Inflammatory macrophage (primary cell): ENCODE results near the gene ZNF397.
"Not testable (repeated sequence)": the region's sequence is repeated elsewhere in the genome, so short reads cannot be mapped to it uniquely, and the experiment has no call there.

ENCODE experiments used
- DNase-seq, 2 donors: peaks; one replicate each; pipeline ENCODE4 v3.0.0-alpha.2; 2020 to 2022
- total RNA-seq, 18 experiments: gene quantifications; one replicate each; lab custom pipeline; 2026; ENCODE audit warnings: mixed read lengths in 6 of 18, inconsistent platforms in 2 of 18; lab: John Stamatoyannopoulos, UW

The ZNF397 gene
- 5.6 to 24.6 (median 12.6) reads per million in 18 experiments for total RNA-seq

GRCh38 chr18:35240664-35241447, at the start of gene ZNF397:
Gene ZNF397, plus strand, starts transcription at chr18:35241034. Its CDS starts 1,437 bp downstream, at chr18:35242471.
- DNase-seq: peak; percentile 98

GRCh38 chr18:35191698-35192025, 49.2 kb upstream of the ZNF397 start:
- no peak for DNase-seq

DNA sequence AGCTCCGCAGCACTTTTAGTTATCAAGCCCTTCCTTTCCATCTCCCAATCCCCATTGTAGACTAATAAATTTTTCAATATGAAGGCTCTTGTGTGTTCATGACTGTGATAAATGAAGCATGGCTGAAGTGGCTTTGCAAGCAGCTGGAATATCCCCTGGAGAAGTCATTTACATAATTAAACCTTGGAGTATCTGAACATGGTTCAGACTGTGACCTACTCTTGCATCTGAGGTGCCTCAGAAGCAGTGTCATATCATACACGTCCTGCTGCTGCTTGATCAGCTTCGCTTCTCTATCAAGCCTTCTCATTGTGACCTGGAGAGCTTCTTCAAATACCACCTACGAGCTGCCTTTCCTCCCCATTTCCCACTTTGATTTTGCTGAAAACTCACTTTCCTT, 48.4 kb upstream of the ZNF397 start:
- no peak for DNase-seq

DNA sequence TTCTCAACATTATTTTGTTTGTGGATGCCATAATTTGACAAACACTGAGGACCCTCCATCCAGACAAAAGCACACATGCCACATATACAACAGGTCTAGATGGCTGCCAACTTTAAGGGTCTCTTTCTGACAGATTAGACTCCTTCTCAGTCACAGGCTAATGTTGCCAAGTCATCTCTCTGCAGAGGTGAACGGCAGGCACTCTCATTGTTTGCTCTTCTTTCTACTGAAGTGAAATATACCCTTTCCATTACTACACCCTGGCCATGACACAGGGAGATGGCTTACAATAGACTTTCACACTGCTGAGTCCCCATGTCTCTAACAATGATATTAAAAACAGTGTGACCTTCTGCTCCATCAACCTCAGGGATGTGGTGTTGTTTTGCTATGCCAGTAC, 47.5 kb upstream of the ZNF397 start:
- DNase-seq: no peak

GRCh38 chr18:35197296-35197695, 43.5 kb upstream of the ZNF397 start:
- no peak for DNase-seq

DNA sequence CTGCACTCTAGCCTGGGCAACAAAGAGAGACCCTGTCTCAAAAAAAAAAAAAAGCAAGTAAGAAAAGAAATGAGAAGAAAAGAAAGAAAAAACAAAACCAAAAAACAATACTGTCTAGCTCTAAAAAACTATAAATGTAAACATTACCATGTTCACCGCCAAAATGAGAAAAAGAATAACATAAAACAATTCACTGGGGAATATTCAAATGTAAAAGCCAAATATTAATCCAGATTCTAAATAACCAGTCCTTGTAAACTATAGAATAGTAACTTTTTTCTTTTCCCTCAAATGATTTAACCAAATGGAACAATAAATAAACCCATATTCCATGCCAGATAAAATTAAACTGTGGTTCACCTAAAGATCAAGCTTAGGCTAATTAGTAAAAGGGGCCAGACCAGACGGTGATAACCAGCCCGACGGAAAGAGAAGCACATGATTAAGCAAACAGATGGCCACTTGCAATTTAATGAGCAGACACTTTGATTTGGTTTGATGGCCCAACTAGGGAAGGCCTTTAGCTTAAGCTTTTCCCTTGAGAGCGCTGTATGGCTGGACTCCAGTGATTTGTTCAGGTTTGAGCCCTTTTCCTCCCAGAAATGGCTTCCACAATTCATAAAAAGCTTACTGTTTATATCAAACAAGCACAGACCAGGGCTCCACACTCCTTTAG, 39.4 kb upstream of the ZNF397 start:
- no peak for DNase-seq

- DNase-seq: no peak
These were observed 37.8 kb upstream of the ZNF397 start for GRCh38 chr18:35203067-35203466.

DNA sequence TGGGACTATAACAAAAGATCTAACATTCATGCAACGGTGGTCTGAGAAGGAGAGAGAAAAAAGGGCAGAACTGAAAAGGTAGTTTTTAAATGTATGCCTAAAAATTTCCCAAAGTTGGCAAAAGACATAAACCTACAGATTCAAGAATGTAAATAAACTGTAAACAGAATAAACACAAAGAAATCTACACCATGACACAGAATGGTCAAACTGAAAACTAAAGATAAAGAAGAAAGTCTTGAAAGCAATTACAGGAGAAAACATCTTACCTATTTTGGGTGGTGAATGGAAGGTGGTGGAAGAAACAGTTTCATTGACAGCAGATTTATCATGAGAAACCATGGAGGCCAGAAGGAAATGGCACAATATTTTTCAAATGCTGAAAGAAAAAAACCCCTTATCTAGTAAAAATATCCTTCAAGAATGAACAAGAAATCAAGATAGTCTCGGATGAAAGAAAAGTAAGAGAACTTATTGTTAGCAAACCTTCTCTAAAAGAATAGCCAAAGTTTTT, 35.6 kb upstream of the ZNF397 start:
- no peak for DNase-seq

GRCh38 chr18:35205746-35206458, 34.9 kb upstream of the ZNF397 start:
- DNase-seq: not testable (repeated sequence)

- DNase-seq: no peak
These were observed 25.8 kb upstream of the ZNF397 start for GRCh38 chr18:35215026-35215425.

- DNase-seq: not testable (repeated sequence)
These were observed 24.2 kb upstream of the ZNF397 start for GRCh38 chr18:35216611-35217010.

- not testable (repeated sequence) for DNase-seq
These were observed 21.5 kb upstream of the ZNF397 start for GRCh38 chr18:35219331-35219730.

DNA sequence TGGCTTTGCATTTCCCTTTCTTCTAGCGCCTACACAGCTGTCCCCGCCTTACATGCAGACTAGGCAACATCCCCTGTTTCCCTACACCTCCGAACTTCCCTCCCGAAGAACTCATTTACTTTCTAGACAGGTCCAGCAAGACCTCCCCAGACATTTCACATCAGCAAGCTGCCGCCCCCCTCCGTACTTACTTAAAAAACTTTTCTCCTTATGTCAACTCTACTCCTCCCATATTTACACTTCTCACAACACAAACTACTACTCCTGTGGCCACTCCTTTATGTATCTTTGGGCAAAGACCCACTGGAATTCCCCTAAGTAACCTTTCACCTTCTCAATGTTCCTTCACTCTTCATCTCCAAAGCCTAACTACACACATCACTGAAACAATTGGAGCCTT, 20.4 kb upstream of the ZNF397 start:
- no peak for DNase-seq

- DNase-seq: no peak
These were observed 17.0 kb upstream of the ZNF397 start for GRCh38 chr18:35223797-35224196.

GRCh38 chr18:35227254-35227653, 13.6 kb upstream of the ZNF397 start:
- DNase-seq: no peak

GRCh38 chr18:35231052-35231451, 9.8 kb upstream of the ZNF397 start:
- peak; percentile 82 to 84 for DNase-seq

GRCh38 chr18:35236571-35237363, 4.1 kb upstream of the ZNF397 start:
- DNase-seq: no peak

- DNase-seq: no peak
These were observed 1.5 kb upstream of the ZNF397 start for GRCh38 chr18:35239314-35239713.

DNA sequence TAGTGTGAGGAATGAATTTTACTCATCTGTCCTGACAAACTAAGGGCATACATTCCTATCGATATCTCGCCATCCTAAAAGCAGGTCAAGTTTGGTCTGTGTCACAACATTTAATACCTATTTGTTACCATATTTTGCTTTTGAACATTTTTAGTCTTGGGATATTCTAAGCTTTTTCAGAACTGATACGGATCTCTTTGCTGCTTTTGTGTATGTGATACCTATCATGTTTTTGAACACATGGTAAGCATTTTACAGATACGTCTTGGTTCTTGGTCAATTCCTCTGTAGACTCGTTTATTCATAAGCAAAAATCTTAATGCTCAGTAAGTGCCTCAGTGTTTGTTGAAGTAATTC, 592 bp downstream of the ZNF397 start:
- DNase-seq: peak in 1 of 2 donors; percentile 14

- DNase-seq: no peak
These were observed 1.6 kb downstream of the ZNF397 start for GRCh38 chr18:35242426-35242825.

DNA sequence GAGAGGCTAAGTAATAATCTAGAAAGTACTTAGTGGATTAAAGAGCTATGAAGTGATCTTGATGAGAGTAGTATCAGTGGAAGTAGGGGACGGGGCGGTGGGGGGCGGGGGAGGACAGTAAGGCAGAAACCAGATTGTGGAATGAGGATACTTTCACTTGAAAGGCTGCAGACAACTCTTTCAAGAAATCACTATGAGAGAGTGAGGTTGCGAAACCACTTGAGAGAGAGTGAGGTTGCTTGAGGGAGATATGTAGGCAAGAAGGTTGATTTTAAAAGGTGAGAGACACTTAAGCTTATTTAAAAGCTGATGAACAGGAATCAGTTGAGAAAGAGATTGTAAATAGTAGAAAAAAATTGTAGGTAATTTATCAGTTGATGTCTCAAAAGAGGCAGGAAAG, 3.8 kb downstream of the ZNF397 start:
- DNase-seq: no peak

GRCh38 chr18:35245719-35246317, 5.0 kb downstream of the ZNF397 start:
- no peak for DNase-seq
